H1 (cell line): ENCODE data around the gene KIF21A. TPM values are rescaled to one million over a fixed set of nuclear protein-coding genes. Genes with fewer than 3 reads are reported as not detected.

ENCODE experiments used
- CTCF ChIA-PET: fragments of 300-600 bp; sonication (Branson Sonifier 250); formaldehyde crosslinking; loops from one replicate; lab custom pipeline; 2021; ENCODE audit not compliant: partially characterized antibody; lab: Charles Lee
- POLR2A ChIA-PET: fragments of 300-600 bp; sonication (Branson Sonifier 250); formaldehyde crosslinking; loops from one replicate; lab custom pipeline; 2021; ENCODE audit warnings: inconsistent platforms; ENCODE audit not compliant: partially characterized antibody; lab: Charles Lee
- DNase-seq, 2 experiments: peaks; one replicate each; pipeline versions ENCODE4 v3.0.0 to v3.0.0-alpha.2; 2010 to 2022; ENCODE audit warnings: low spot score in 2 of 2, low read depth in 1 of 2, mixed read lengths in 1 of 2
- FAIRE-seq: peaks from 2 replicates; lab custom pipeline; 2011; peaks lifted over from hg19 to GRCh38; lab: Jason Lieb, UNC
- H2AFZ ChIP-seq: 2 replicates; pipeline ENCODE4 v1.8.1; 2012; ENCODE audit warnings: low read length, inconsistent platforms
- H2AK5ac ChIP-seq: 2 replicates; pipeline ENCODE4 v1.6.1; 2013; ENCODE audit warnings: low read depth, low read length
- H2BK120ac ChIP-seq: replicated peaks from 2 replicates; pipeline ENCODE3; 2013; ENCODE audit warnings: low read depth, low read length, inconsistent platforms
- H2BK12ac ChIP-seq: 2 replicates; pipeline ENCODE4 v1.6.1; 2013; ENCODE audit warnings: low read depth, low read length
- H2BK15ac ChIP-seq: 2 replicates; pipeline ENCODE4 v1.6.1; 2013; ENCODE audit warnings: low read length
- H2BK20ac ChIP-seq: 2 replicates; pipeline ENCODE4 v1.6.1; 2013; ENCODE audit warnings: low read length
- H2BK5ac ChIP-seq: 2 replicates; pipeline ENCODE4 v1.6.1; 2013; ENCODE audit warnings: low read depth, low read length
- H3K14ac ChIP-seq: 2 replicates; pipeline ENCODE4 v1.6.1; 2013; ENCODE audit warnings: inconsistent platforms; ENCODE audit not compliant: insufficient read length
- H3K18ac ChIP-seq: 2 replicates; pipeline ENCODE4 v1.6.1; 2013; ENCODE audit warnings: low read length; ENCODE audit errors: extremely low read depth
- H3K23ac ChIP-seq: 2 replicates; pipeline ENCODE4 v1.6.1; 2013; ENCODE audit warnings: inconsistent platforms; ENCODE audit not compliant: insufficient read length
- H3K23me2 ChIP-seq: 2 replicates; pipeline ENCODE4 v1.6.1; 2013; ENCODE audit warnings: low read depth, low read length
- H3K27ac ChIP-seq: 2 replicates; pipeline ENCODE4 v1.6.1; 2011; ENCODE audit warnings: low read depth, low read length, inconsistent platforms
- H3K27me3 ChIP-seq, 4 experiments: replicated peaks in 1 of 4; 1 replicate in 1 of 4; 2 replicates in 3 of 4; pipeline versions ENCODE4 v1.6.1 to v1.8.1; 2011 to 2013; ENCODE audit warnings: low read length in 3 of 4, mild to moderate bottlenecking in 3 of 4, inconsistent platforms in 2 of 4, mixed read lengths in 2 of 4, moderate library complexity in 1 of 4; ENCODE audit not compliant: control insufficient read depth in 3 of 4, insufficient read depth in 3 of 4; ENCODE audit errors: extremely low read depth in 1 of 4
- H3K36me3 ChIP-seq, 4 experiments: 2 replicates each; pipeline versions ENCODE4 v1.6.1 to v1.8.1; 2011 to 2013; ENCODE audit warnings: mild to moderate bottlenecking in 4 of 4, low read length in 3 of 4, moderate library complexity in 2 of 4, control low read depth in 1 of 4, inconsistent platforms in 1 of 4; ENCODE audit not compliant: insufficient read depth in 4 of 4, control insufficient read depth in 2 of 4
- H3K4ac ChIP-seq: replicated peaks from 2 replicates; pipeline ENCODE3; 2013; ENCODE audit warnings: low read length, low read depth, mixed read lengths, inconsistent platforms; ENCODE audit not compliant: insufficient read length
- H3K4me1 ChIP-seq, 4 experiments: replicated peaks in 1 of 4; 1 replicate in 1 of 4; 2 replicates in 3 of 4; pipeline versions ENCODE4 v1.6.1 to v1.8.1; 2011 to 2013; ENCODE audit warnings: low read length in 3 of 4, inconsistent platforms in 2 of 4, mixed read lengths in 1 of 4; ENCODE audit not compliant: insufficient read depth in 4 of 4, control insufficient read depth in 3 of 4
- H3K4me2 ChIP-seq, 2 experiments: 2 replicates each; pipeline versions ENCODE4 v1.6.1 to v1.8.1; 2011 to 2013; ENCODE audit warnings: low read depth in 2 of 2, low read length in 2 of 2, control low read depth in 1 of 2, inconsistent platforms in 1 of 2, mild to moderate bottlenecking in 1 of 2; ENCODE audit not compliant: insufficient read depth in 1 of 2
- H3K4me3 ChIP-seq, 4 experiments: fragments of 200-600, 300-600 bp in 1 of 4; sonication (generic), shearing (Covaris generic), sonication (Bioruptor Twin) in 1 of 4; 2 replicates each; pipeline versions ENCODE4 v1.5.1 to v1.8.1; 2011 to 2016; ENCODE audit warnings: low read length in 4 of 4, low read depth in 3 of 4, control low read depth in 2 of 4, inconsistent platforms in 2 of 4, mild to moderate bottlenecking in 2 of 4, mixed read lengths in 1 of 4, moderate library complexity in 1 of 4; ENCODE audit not compliant: insufficient read depth in 2 of 4; ENCODE audit errors: extremely low read depth in 1 of 4
- H3K56ac ChIP-seq: replicated peaks from 2 replicates; pipeline ENCODE3; 2013; ENCODE audit warnings: low read depth, mild to moderate bottlenecking, mixed read lengths, low read length, inconsistent platforms; ENCODE audit not compliant: insufficient read length
- H3K79me1 ChIP-seq: 2 replicates; pipeline ENCODE4 v1.6.1; 2013; ENCODE audit warnings: low read depth, low read length, control low read depth
- H3K79me2 ChIP-seq, 2 experiments: 2 replicates each; pipeline versions ENCODE4 v1.6.1 to v1.8.1; 2012 to 2013; ENCODE audit warnings: low read length in 2 of 2, mild to moderate bottlenecking in 2 of 2, inconsistent platforms in 1 of 2; ENCODE audit not compliant: insufficient read depth in 2 of 2, control insufficient read depth in 1 of 2
- H3K9ac ChIP-seq, 4 experiments: replicated peaks in 1 of 4; 1 replicate in 1 of 4; 2 replicates in 3 of 4; pipeline versions ENCODE4 v1.6.1 to v1.8.1; 2011 to 2013; ENCODE audit warnings: low read depth in 3 of 4, low read length in 3 of 4, control low read depth in 2 of 4, mild to moderate bottlenecking in 2 of 4, moderate library complexity in 2 of 4, inconsistent platforms in 1 of 4; ENCODE audit errors: extremely low read depth in 1 of 4
- H3K9me3 ChIP-seq, 2 experiments: 2 replicates each; pipeline versions ENCODE4 v1.6.1 to v1.8.1; 2012 to 2013; ENCODE audit warnings: mild to moderate bottlenecking in 2 of 2, moderate library complexity in 2 of 2, control low read depth in 1 of 2, inconsistent platforms in 1 of 2, low read depth in 1 of 2, low read length in 1 of 2, mixed read lengths in 1 of 2; ENCODE audit not compliant: insufficient read depth in 2 of 2
- H4K20me1 ChIP-seq, 2 experiments: replicated peaks in 1 of 2; 2 replicates each; pipeline versions ENCODE3 to v1.8.1; 2011 to 2013; ENCODE audit warnings: inconsistent platforms in 2 of 2, low read length in 2 of 2, mild to moderate bottlenecking in 1 of 2; ENCODE audit not compliant: insufficient read depth in 2 of 2, control insufficient read depth in 1 of 2
- H4K5ac ChIP-seq: 2 replicates; pipeline ENCODE4 v1.6.1; 2013; ENCODE audit warnings: low read length, low read depth, mixed read lengths, inconsistent platforms; ENCODE audit not compliant: insufficient read length
- H4K8ac ChIP-seq: 2 replicates; pipeline ENCODE4 v1.8.0; 2013; ENCODE audit warnings: mild to moderate bottlenecking, moderate library complexity, low read length, inconsistent platforms; ENCODE audit not compliant: insufficient read depth; ENCODE audit errors: extremely low read depth
- H4K91ac ChIP-seq: replicated peaks from 2 replicates; pipeline ENCODE3; 2013; ENCODE audit warnings: low read length, mixed read lengths, inconsistent platforms; ENCODE audit not compliant: insufficient read length
- EP300 ChIP-seq, 2 experiments: IDR thresholded peaks; 1 replicate in 1 of 2; 2 replicates in 1 of 2; pipeline ENCODE4 v1.6.1; 2011 to 2012; ENCODE audit warnings: low read depth in 2 of 2, low read length in 2 of 2, mild to moderate bottlenecking in 2 of 2, borderline replicate concordance in 1 of 2, inconsistent platforms in 1 of 2, moderate library complexity in 1 of 2
- SP2 ChIP-seq: IDR thresholded peaks from 2 replicates; pipeline ENCODE4 v1.6.1; 2012; ENCODE audit warnings: mild to moderate bottlenecking, low read length, inconsistent platforms
- TBP ChIP-seq: IDR thresholded peaks from 2 replicates; pipeline ENCODE4 v1.6.1; 2011; ENCODE audit warnings: low read depth, low read length, improper control_type of control experiment
- WGBS, 2 experiments: shearing (Covaris generic) in 1 of 2; methylation state at CpG; one replicate each; pipeline versions ENCODE4 v1.1.6 to v1.1.7; 2013 to 2015; ENCODE audit warnings: low lambda C conversion rate in 2 of 2, mixed read lengths in 2 of 2, inconsistent platforms in 1 of 2, low coverage in 1 of 2, missing lambda C conversion rate in 1 of 2; ENCODE audit not compliant: insufficient replicate concordance in 2 of 2, insufficient coverage in 1 of 2, insufficient read length in 1 of 2; ENCODE audit errors: extremely low coverage in 1 of 2, missing lambda C conversion rate in 1 of 2; 5-methylcytosine and 5-hydroxymethylcytosine counted together
- polyA plus RNA-seq, 7 experiments: library from polyadenylated mRNA; depleted of rRNA in 3 of 7; stranded (reverse) in 5 of 7; unstranded in 2 of 7; fragments of >200 nt in 5 of 7; fragments of 200-250 nt in 2 of 7; gene quantifications; 1 replicate in 5 of 7; 2 replicates in 1 of 7; 4 replicates in 1 of 7; pipeline versions ENCODE4 v1.2.1 to v1.2.3, GENCODE V29; 2011 to 2013; ENCODE audit warnings: missing spikeins in 2 of 7, mixed read lengths in 2 of 7
- total RNA-seq: library from RNA; stranded (reverse); fragmentation: NEBNext Ultra II Directional; extraction: Animal tissue kit (Norgen Biotek cat#: 25700); gene quantifications from 2 replicates; pipeline ENCODE4 v1.2.1, GENCODE V29; 2021

KIF21A gene
- total and polyA plus RNA-seq, 2 of the 8 experiments (the other 6 are each of a cell fraction or from before 2014, with no cell fraction given), result 10.0 to 26.0 TPM

- DNase-seq, result no peak
- Histone ChIP-seq H3K9ac (no peak overlapping the region), H2BK15ac (no peak overlapping the region), H2BK12ac (no peak overlapping the region), H3K79me2 (no peaks in the 10 kb centered on the region), H2AK5ac (no peak overlapping the region), H3K79me1 (no peaks in the 10 kb centered on the region), H3K27ac (no peak overlapping the region), H4K8ac (no peak overlapping the region), H3K23ac (no peak overlapping the region), H3K27me3 (no peaks in the 10 kb centered on the region), H3K4me2 (no peak overlapping the region), H2AFZ (no peak overlapping the region), H3K18ac (no peak overlapping the region), H2BK20ac (no peak overlapping the region), H2BK5ac (no peak overlapping the region), H4K20me1 (no peaks in the 10 kb centered on the region), H4K91ac (no peak overlapping the region), H3K36me3 (peaks cover 0 to 5% (median 2%) of the 10 kb centered on the region in 4 experiments; a peak in 3 of 8 replicates), H3K56ac (no peak overlapping the region), H3K4me1 (no peaks in the 10 kb centered on the region), H3K23me2 (no peaks in the 10 kb centered on the region), H3K14ac (no peak overlapping the region), H3K9me3 (no peaks in the 10 kb centered on the region), H3K4me3 (no peak overlapping the region), H2BK120ac (no peak overlapping the region), H3K4ac (no peak overlapping the region), H4K5ac (no peak overlapping the region)
- ChIA-PET POLR2A (no interaction called here), CTCF (interaction anchor here (1.4 kb wide), 1 partner anchor 20 kb away, joined by 4 read pairs; no protein-coding TSS in a partner anchor)
- no peak for FAIRE-seq
- WGBS, 2 experiments, result 90% methylated on average over 3 of the region's 3 CpGs; no CpG with 5 or more reads in 1 of the 2 experiments
- TF ChIP-seq EP300 (IDR thresholded peaks at IDR 0.05; ENCODE audit: borderline replicate concordance in 1 of 2, low read depth in 2 of 2, low read length in 2 of 2) (no peak), TBP (no peak), SP2 (no peak)
Measured at GRCh38 chr12:39355841-39356240, 87.1 kb downstream of the KIF21A start.
